IMR-90 (cell line): Measurements from ENCODE around the gene RASL11A. TPM values are rescaled to one million over a fixed set of nuclear protein-coding genes. Genes with fewer than 3 reads are reported as not detected.

Experiments used
- ATAC-seq: fragments of 200-7000 bp; cut with Tn5 transposase; 2 replicates; pipeline ENCODE4 v1.9.1; 2020; ENCODE audit warnings: low read depth, mild to moderate bottlenecking, moderate library complexity
- BruUV-seq: library from RNA; stranded (reverse); fragments of 400-500 nt; replicated peaks from 2 replicates; lab custom pipeline; 2021; lab: Mats Ljungman, UMichigan
- CTCF ChIA-PET: fragments of 300-600 bp; formaldehyde crosslinking; extraction: SDS; loops from one replicate; lab custom pipeline; 2021; ENCODE audit warnings: antibody characterized with exemption; lab: Yijun Ruan, JAX
- POLR2A ChIA-PET: fragments of 300-600 bp; sonication (Branson Sonifier 250); formaldehyde crosslinking; loops from one replicate; lab custom pipeline; 2022; ENCODE audit warnings: antibody characterized with exemption; ENCODE audit not compliant: unreplicated experiment; lab: Charles Lee
- DNase-seq: peaks from one replicate; pipeline ENCODE4 v3.0.0; 2013
- H2AFZ ChIP-seq: replicated peaks from 2 replicates; pipeline ENCODE3; 2013; ENCODE audit warnings: low read length, mild to moderate bottlenecking; ENCODE audit not compliant: poor library complexity
- H2AK5ac ChIP-seq: 2 replicates; pipeline ENCODE4 v1.6.1; 2013; ENCODE audit warnings: low read depth, low read length, inconsistent platforms
- H2AK9ac ChIP-seq: replicated peaks from 2 replicates; pipeline ENCODE3; 2013; ENCODE audit warnings: mild to moderate bottlenecking, low read depth, low read length, moderate library complexity; ENCODE audit not compliant: poor library complexity
- H2BK120ac ChIP-seq: 2 replicates; pipeline ENCODE4 v1.6.1; 2013; ENCODE audit warnings: low read depth, low read length, inconsistent platforms
- H2BK15ac ChIP-seq: 3 replicates; pipeline ENCODE4 v1.6.1; 2013; ENCODE audit warnings: low read depth, low read length, inconsistent platforms
- H2BK20ac ChIP-seq: 2 replicates; pipeline ENCODE4 v1.6.1; 2013; ENCODE audit warnings: low read depth, mild to moderate bottlenecking, inconsistent platforms, low read length, moderate library complexity
- H2BK5ac ChIP-seq: 2 replicates; pipeline ENCODE4 v1.6.1; 2013; ENCODE audit warnings: mild to moderate bottlenecking, low read depth, low read length, inconsistent platforms; ENCODE audit not compliant: poor library complexity, severe bottlenecking
- H3K14ac ChIP-seq: replicated peaks from 2 replicates; pipeline ENCODE4 v1.6.1; 2013; ENCODE audit warnings: low read depth, low read length, inconsistent platforms
- H3K18ac ChIP-seq: 2 replicates; pipeline ENCODE4 v1.6.1; 2013; ENCODE audit warnings: low read depth, low read length, control low read depth
- H3K23ac ChIP-seq: 2 replicates; pipeline ENCODE4 v1.6.1; 2013; ENCODE audit warnings: low read depth, low read length, inconsistent platforms
- H3K27ac ChIP-seq: 2 replicates; pipeline ENCODE4 v1.5.1; 2013; ENCODE audit warnings: mild to moderate bottlenecking, control low read depth, low read length; ENCODE audit not compliant: insufficient read depth
- H3K27me3 ChIP-seq: 2 replicates; pipeline ENCODE4 v1.6.1; 2013; ENCODE audit warnings: low read length; ENCODE audit not compliant: control insufficient read depth, insufficient read depth
- H3K36me3 ChIP-seq: 2 replicates; pipeline ENCODE4 v1.6.1; 2013; ENCODE audit warnings: low read length, mixed read lengths; ENCODE audit not compliant: control insufficient read depth, insufficient read depth
- H3K4ac ChIP-seq: 2 replicates; pipeline ENCODE4 v1.6.1; 2013; ENCODE audit warnings: low read depth, low read length, inconsistent platforms
- H3K4me1 ChIP-seq: 2 replicates; pipeline ENCODE4 v1.6.1; 2013; ENCODE audit warnings: low read length, mixed read lengths; ENCODE audit not compliant: control insufficient read depth, insufficient read depth
- H3K4me2 ChIP-seq: 2 replicates; pipeline ENCODE4 v1.6.1; 2013; ENCODE audit warnings: low read depth, mild to moderate bottlenecking, control low read depth, low read length, moderate library complexity
- H3K4me3 ChIP-seq: 2 replicates; pipeline ENCODE4 v1.5.1; 2013; ENCODE audit warnings: low read depth, mild to moderate bottlenecking, control low read depth, low read length, moderate library complexity; ENCODE audit not compliant: insufficient read depth
- H3K56ac ChIP-seq: 2 replicates; pipeline ENCODE4 v1.6.1; 2013; ENCODE audit warnings: low read length, inconsistent platforms; ENCODE audit not compliant: insufficient read depth; ENCODE audit errors: extremely low read depth
- H3K79me1 ChIP-seq, 2 experiments: 2 replicates each; pipeline ENCODE4 v1.6.1; 2013; ENCODE audit warnings: low read length in 2 of 2, inconsistent platforms in 1 of 2, low read depth in 1 of 2
- H3K9ac ChIP-seq: 2 replicates; pipeline ENCODE4 v1.6.1; 2013; ENCODE audit warnings: low read depth, low read length, control low read depth
- H3K9me1 ChIP-seq: 2 replicates; pipeline ENCODE4 v1.6.1; 2013; ENCODE audit warnings: low read length, inconsistent platforms; ENCODE audit not compliant: insufficient read depth
- H3K9me3 ChIP-seq: 2 replicates; pipeline ENCODE4 v1.6.1; 2013; ENCODE audit warnings: low read length; ENCODE audit not compliant: control insufficient read depth, insufficient read depth
- H4K20me1 ChIP-seq: 2 replicates; pipeline ENCODE4 v1.6.1; 2013; ENCODE audit warnings: low read length, inconsistent platforms; ENCODE audit not compliant: insufficient read depth
- H4K5ac ChIP-seq: 2 replicates; pipeline ENCODE4 v1.6.1; 2013; ENCODE audit warnings: mild to moderate bottlenecking, low read depth, low read length, control low read depth
- H4K8ac ChIP-seq, 2 experiments: 2 replicates each; pipeline ENCODE4 v1.6.1; 2013; ENCODE audit warnings: low read depth in 2 of 2, low read length in 2 of 2, control low read depth in 1 of 2, inconsistent platforms in 1 of 2
- H4K91ac ChIP-seq: 2 replicates; pipeline ENCODE4 v1.6.1; 2013; ENCODE audit warnings: low read depth, low read length, inconsistent platforms; ENCODE audit not compliant: insufficient read depth
- BHLHE40 ChIP-seq: fragments of 150-350 bp; IDR thresholded peaks from 2 replicates; pipeline ENCODE4 v1.6.1; 2016; ENCODE audit warnings: mild to moderate bottlenecking, low read depth, low read length
- MAFK ChIP-seq: IDR thresholded peaks from 2 replicates; pipeline ENCODE4 v1.6.1; 2012; ENCODE audit warnings: low read depth, low read length, improper control_type of control experiment
- MAZ ChIP-seq: IDR thresholded peaks from 2 replicates; pipeline ENCODE4 v1.6.1; 2012; ENCODE audit warnings: low read depth, mild to moderate bottlenecking, low read length, improper control_type of control experiment, moderate library complexity, borderline replicate concordance
- POLR2A ChIP-seq: IDR thresholded peaks from 2 replicates; pipeline ENCODE4 v1.6.1; 2012; ENCODE audit warnings: mild to moderate bottlenecking, low read depth, low read length
- WGBS, 2 experiments: methylation state at CpG; one replicate each; pipeline versions ENCODE4 v1.1.5 to v1.1.7; 2013; ENCODE audit warnings: missing lambda C conversion rate in 2 of 2; ENCODE audit not compliant: insufficient read length in 1 of 2; ENCODE audit errors: extremely low coverage in 2 of 2; 5-methylcytosine and 5-hydroxymethylcytosine counted together
- dilution Hi-C: fragments of 300-500 bp; cut with HindIII; formaldehyde crosslinking; loops from one replicate; pipeline ENCODE4 v1.14.3; 2018; ENCODE audit warnings: low sequenced_read_pairs; ENCODE audit not compliant: unreplicated experiment
- in situ Hi-C: fragments of 300-500 bp; cut with MboI; formaldehyde crosslinking; loops from 3 replicates; pipeline ENCODE4 v1.14.3; 2019; ENCODE audit warnings: low sequenced_read_pairs, inconsistent platforms, mixed read lengths
- intact Hi-C: fragments of 100-400 bp; cut with micrococcal nuclease; formaldehyde crosslinking; loops from 2 replicates; pipeline ENCODE4 v1.10.0; 2022
- polyA plus RNA-seq, 3 experiments: library from polyadenylated mRNA; depleted of rRNA; stranded (reverse); fragments of >200 nt; gene quantifications; 2 replicates each; pipeline ENCODE4 v1.2.3, GENCODE V29; 2012; ENCODE audit warnings: low replicate concordance in 1 of 3
- total RNA-seq: library from RNA; depleted of rRNA; stranded (reverse); fragments of >200 nt; gene quantifications from 2 replicates; pipeline ENCODE4 v1.2.3, GENCODE V29; 2012

Gene RASL11A
- total and polyA plus RNA-seq, 2 of the 4 experiments (the other 2 are of a cell fraction): 10.4 to 18.5 TPM

- intact Hi-C loops: no loop called here
These were observed 12.9 kb upstream of the RASL11A start for GRCh38 chr13:27257648-27258253.

More at GRCh38 chr13:27257648-27258253, 12.9 kb upstream of the RASL11A start:
- no peak overlapping the region for H3K4ac ChIP-seq
- DNase-seq (no peak), ATAC-seq (no peak)
- no peak overlapping the region for H3K23ac ChIP-seq
- dilution Hi-C loops: no loop called here
- H3K14ac ChIP-seq: no peak overlapping the region
- no peak overlapping the region for H2AFZ ChIP-seq
- peaks cover 38% of the 10 kb centered on the region for H3K36me3 ChIP-seq
- H4K91ac ChIP-seq: no peak overlapping the region
- H3K9ac ChIP-seq: no peak overlapping the region
- no peak overlapping the region for H2BK15ac ChIP-seq
- no peak overlapping the region for H4K5ac ChIP-seq
- peaks cover 14% of the 10 kb centered on the region; the same call in 1 of the 2 replicates for H3K9me1 ChIP-seq
- ChIA-PET POLR2A (interaction anchor here (0.7 kb wide), 1 partner anchor 167 kb away, joined by 5 read pairs; no protein-coding TSS in a partner anchor), CTCF (no interaction called here)
- no peaks in the 10 kb centered on the region for H3K27me3 ChIP-seq
- no peak overlapping the region for H2BK20ac ChIP-seq
- H2AK5ac ChIP-seq: no peak overlapping the region
- no peak overlapping the region for H3K4me3 ChIP-seq
- H3K79me1 ChIP-seq: peaks cover 15 to 64% of the 10 kb centered on the region in 2 experiments
- no peak overlapping the region for H2AK9ac ChIP-seq
- H3K56ac ChIP-seq: no peak overlapping the region
- BruUV-seq: no TSS peak
- TF ChIP-seq POLR2A: peak; percentile 39; the same call in 1 of the 2 replicates
- TF ChIP-seq MAZ: no peak
- no peak for TF ChIP-seq MAFK
- no peak for TF ChIP-seq BHLHE40
- no peaks in the 10 kb centered on the region; the same call in 1 of the 2 replicates for H3K4me1 ChIP-seq
- no peak overlapping the region for H2BK5ac ChIP-seq
- peaks cover 52% of the 10 kb centered on the region; the same call in 1 of the 2 replicates for H4K20me1 ChIP-seq
- no peak overlapping the region for H4K8ac ChIP-seq
- WGBS, 2 experiments: 80% methylated on average over 2 of the region's 11 CpGs; no CpG with 5 or more reads in 1 of the 2 experiments
- H2BK120ac ChIP-seq: no peak overlapping the region
- H3K27ac ChIP-seq: no peak overlapping the region
- H3K18ac ChIP-seq: no peak overlapping the region
- no peaks in the 10 kb centered on the region for H3K9me3 ChIP-seq
- no peak overlapping the region for H3K4me2 ChIP-seq
- in situ Hi-C loops: no loop called here
